IMR-90 (cell line): ENCODE results near the gene SH2B2. TPM values are rescaled to one million over a fixed set of nuclear protein-coding genes. Genes with fewer than 3 reads are reported as not detected.

Source experiments
- ATAC-seq: fragments of 200-7000 bp; cut with Tn5 transposase; 2 replicates; pipeline ENCODE4 v1.9.1; 2020; ENCODE audit warnings: low read depth, mild to moderate bottlenecking, moderate library complexity
- BruUV-seq: library from RNA; stranded (reverse); fragments of 400-500 nt; replicated peaks from 2 replicates; lab custom pipeline; 2021; lab: Mats Ljungman, UMichigan
- CTCF ChIA-PET: fragments of 300-600 bp; formaldehyde crosslinking; extraction: SDS; loops from one replicate; lab custom pipeline; 2021; ENCODE audit warnings: antibody characterized with exemption; lab: Yijun Ruan, JAX
- POLR2A ChIA-PET: fragments of 300-600 bp; sonication (Branson Sonifier 250); formaldehyde crosslinking; loops from one replicate; lab custom pipeline; 2022; ENCODE audit warnings: antibody characterized with exemption; ENCODE audit not compliant: unreplicated experiment; lab: Charles Lee
- DNase-seq: peaks from one replicate; pipeline ENCODE4 v3.0.0; 2013
- H2AFZ ChIP-seq: replicated peaks from 2 replicates; pipeline ENCODE3; 2013; ENCODE audit warnings: low read length, mild to moderate bottlenecking; ENCODE audit not compliant: poor library complexity
- H2AK5ac ChIP-seq: 2 replicates; pipeline ENCODE4 v1.6.1; 2013; ENCODE audit warnings: low read depth, low read length, inconsistent platforms
- H2AK9ac ChIP-seq: replicated peaks from 2 replicates; pipeline ENCODE3; 2013; ENCODE audit warnings: mild to moderate bottlenecking, low read depth, low read length, moderate library complexity; ENCODE audit not compliant: poor library complexity
- H2BK120ac ChIP-seq: 2 replicates; pipeline ENCODE4 v1.6.1; 2013; ENCODE audit warnings: low read depth, low read length, inconsistent platforms
- H2BK15ac ChIP-seq: 3 replicates; pipeline ENCODE4 v1.6.1; 2013; ENCODE audit warnings: low read depth, low read length, inconsistent platforms
- H2BK20ac ChIP-seq: 2 replicates; pipeline ENCODE4 v1.6.1; 2013; ENCODE audit warnings: low read depth, mild to moderate bottlenecking, inconsistent platforms, low read length, moderate library complexity
- H2BK5ac ChIP-seq: 2 replicates; pipeline ENCODE4 v1.6.1; 2013; ENCODE audit warnings: mild to moderate bottlenecking, low read depth, low read length, inconsistent platforms; ENCODE audit not compliant: poor library complexity, severe bottlenecking
- H3K14ac ChIP-seq: replicated peaks from 2 replicates; pipeline ENCODE4 v1.6.1; 2013; ENCODE audit warnings: low read depth, low read length, inconsistent platforms
- H3K18ac ChIP-seq: 2 replicates; pipeline ENCODE4 v1.6.1; 2013; ENCODE audit warnings: low read depth, low read length, control low read depth
- H3K23ac ChIP-seq: 2 replicates; pipeline ENCODE4 v1.6.1; 2013; ENCODE audit warnings: low read depth, low read length, inconsistent platforms
- H3K27ac ChIP-seq: 2 replicates; pipeline ENCODE4 v1.5.1; 2013; ENCODE audit warnings: mild to moderate bottlenecking, control low read depth, low read length; ENCODE audit not compliant: insufficient read depth
- H3K27me3 ChIP-seq: 2 replicates; pipeline ENCODE4 v1.6.1; 2013; ENCODE audit warnings: low read length; ENCODE audit not compliant: control insufficient read depth, insufficient read depth
- H3K36me3 ChIP-seq: 2 replicates; pipeline ENCODE4 v1.6.1; 2013; ENCODE audit warnings: low read length, mixed read lengths; ENCODE audit not compliant: control insufficient read depth, insufficient read depth
- H3K4ac ChIP-seq: 2 replicates; pipeline ENCODE4 v1.6.1; 2013; ENCODE audit warnings: low read depth, low read length, inconsistent platforms
- H3K4me1 ChIP-seq: 2 replicates; pipeline ENCODE4 v1.6.1; 2013; ENCODE audit warnings: low read length, mixed read lengths; ENCODE audit not compliant: control insufficient read depth, insufficient read depth
- H3K4me2 ChIP-seq: 2 replicates; pipeline ENCODE4 v1.6.1; 2013; ENCODE audit warnings: low read depth, mild to moderate bottlenecking, control low read depth, low read length, moderate library complexity
- H3K4me3 ChIP-seq: 2 replicates; pipeline ENCODE4 v1.5.1; 2013; ENCODE audit warnings: low read depth, mild to moderate bottlenecking, control low read depth, low read length, moderate library complexity; ENCODE audit not compliant: insufficient read depth
- H3K56ac ChIP-seq: 2 replicates; pipeline ENCODE4 v1.6.1; 2013; ENCODE audit warnings: low read length, inconsistent platforms; ENCODE audit not compliant: insufficient read depth; ENCODE audit errors: extremely low read depth
- H3K79me1 ChIP-seq, 2 experiments: 2 replicates each; pipeline ENCODE4 v1.6.1; 2013; ENCODE audit warnings: low read length in 2 of 2, inconsistent platforms in 1 of 2, low read depth in 1 of 2
- H3K9ac ChIP-seq: 2 replicates; pipeline ENCODE4 v1.6.1; 2013; ENCODE audit warnings: low read depth, low read length, control low read depth
- H3K9me1 ChIP-seq: 2 replicates; pipeline ENCODE4 v1.6.1; 2013; ENCODE audit warnings: low read length, inconsistent platforms; ENCODE audit not compliant: insufficient read depth
- H3K9me3 ChIP-seq: 2 replicates; pipeline ENCODE4 v1.6.1; 2013; ENCODE audit warnings: low read length; ENCODE audit not compliant: control insufficient read depth, insufficient read depth
- H4K20me1 ChIP-seq: 2 replicates; pipeline ENCODE4 v1.6.1; 2013; ENCODE audit warnings: low read length, inconsistent platforms; ENCODE audit not compliant: insufficient read depth
- H4K5ac ChIP-seq: 2 replicates; pipeline ENCODE4 v1.6.1; 2013; ENCODE audit warnings: mild to moderate bottlenecking, low read depth, low read length, control low read depth
- H4K8ac ChIP-seq, 2 experiments: 2 replicates each; pipeline ENCODE4 v1.6.1; 2013; ENCODE audit warnings: low read depth in 2 of 2, low read length in 2 of 2, control low read depth in 1 of 2, inconsistent platforms in 1 of 2
- H4K91ac ChIP-seq: 2 replicates; pipeline ENCODE4 v1.6.1; 2013; ENCODE audit warnings: low read depth, low read length, inconsistent platforms; ENCODE audit not compliant: insufficient read depth
- BHLHE40 ChIP-seq: fragments of 150-350 bp; IDR thresholded peaks from 2 replicates; pipeline ENCODE4 v1.6.1; 2016; ENCODE audit warnings: mild to moderate bottlenecking, low read depth, low read length
- CHD1 ChIP-seq: IDR thresholded peaks from 2 replicates; pipeline ENCODE4 v1.6.1; 2012; ENCODE audit warnings: low read depth, low read length, improper control_type of control experiment
- CTCF ChIP-seq: conservative IDR thresholded peaks from 2 replicates; pipeline ENCODE4 v1.5.1; 2012; ENCODE audit warnings: mild to moderate bottlenecking, low read depth, low read length, improper control_type of control experiment
- ELK1 ChIP-seq: fragments of 150-350 bp; IDR thresholded peaks from 2 replicates; pipeline ENCODE4 v1.6.1; 2016; ENCODE audit warnings: low read depth, mild to moderate bottlenecking, low read length, moderate library complexity, borderline replicate concordance
- FOS ChIP-seq: fragments of 150-350 bp; IDR thresholded peaks from 2 replicates; pipeline ENCODE4 v1.6.1; 2016; ENCODE audit warnings: low read depth, low read length
- NFE2L2 ChIP-seq: fragments of 150-350 bp; IDR thresholded peaks from 2 replicates; pipeline ENCODE4 v1.6.1; 2016; ENCODE audit warnings: low read depth, mild to moderate bottlenecking, low read length
- RAD21 ChIP-seq: IDR thresholded peaks from 2 replicates; pipeline ENCODE4 v1.6.1; 2012; ENCODE audit warnings: low read length, improper control_type of control experiment
- RCOR1 ChIP-seq: IDR thresholded peaks from 2 replicates; pipeline ENCODE4 v1.6.1; 2012; ENCODE audit warnings: mild to moderate bottlenecking, low read length, improper control_type of control experiment; ENCODE audit not compliant: insufficient replicate concordance
- RFX5 ChIP-seq: IDR thresholded peaks from 2 replicates; pipeline ENCODE4 v1.8.0; 2012; ENCODE audit warnings: low read depth, mild to moderate bottlenecking, low read length, moderate library complexity
- WGBS, 2 experiments: methylation state at CpG; one replicate each; pipeline versions ENCODE4 v1.1.5 to v1.1.7; 2013; ENCODE audit warnings: missing lambda C conversion rate in 2 of 2; ENCODE audit not compliant: insufficient read length in 1 of 2; ENCODE audit errors: extremely low coverage in 2 of 2; 5-methylcytosine and 5-hydroxymethylcytosine counted together
- dilution Hi-C: fragments of 300-500 bp; cut with HindIII; formaldehyde crosslinking; loops from one replicate; pipeline ENCODE4 v1.14.3; 2018; ENCODE audit warnings: low sequenced_read_pairs; ENCODE audit not compliant: unreplicated experiment
- in situ Hi-C: fragments of 300-500 bp; cut with MboI; formaldehyde crosslinking; loops from 3 replicates; pipeline ENCODE4 v1.14.3; 2019; ENCODE audit warnings: low sequenced_read_pairs, inconsistent platforms, mixed read lengths
- intact Hi-C: fragments of 100-400 bp; cut with micrococcal nuclease; formaldehyde crosslinking; loops from 2 replicates; pipeline ENCODE4 v1.10.0; 2022
- polyA plus RNA-seq, 3 experiments: library from polyadenylated mRNA; depleted of rRNA; stranded (reverse); fragments of >200 nt; gene quantifications; 2 replicates each; pipeline ENCODE4 v1.2.3, GENCODE V29; 2012; ENCODE audit warnings: low replicate concordance in 1 of 3
- total RNA-seq: library from RNA; depleted of rRNA; stranded (reverse); fragments of >200 nt; gene quantifications from 2 replicates; pipeline ENCODE4 v1.2.3, GENCODE V29; 2012

SH2B2 gene
- total and polyA plus RNA-seq, 2 of the 4 experiments (the other 2 are of a cell fraction) = 0.36 to 0.99 TPM

- no peak for TF ChIP-seq ELK1
These were observed 6.4 kb downstream of the SH2B2 start (continued) for GRCh38 chr7:102292813-102293798.

- no peaks in the 10 kb centered on the region for H3K79me1 ChIP-seq
- ATAC-seq (no peak), DNase-seq (no peak)
- BruUV-seq = no TSS peak
- H3K23ac ChIP-seq = no peak overlapping the region
- H2AK5ac ChIP-seq = no peak overlapping the region
- H3K4me1 ChIP-seq = no peaks in the 10 kb centered on the region
- no peak overlapping the region for H2AFZ ChIP-seq
- H3K27ac ChIP-seq = no peak overlapping the region
- H3K36me3 ChIP-seq = no peaks in the 10 kb centered on the region
- intact Hi-C loops = no loop called here
- H3K4me3 ChIP-seq = no peak overlapping the region
- CTCF ChIA-PET = no interaction called here
- peaks cover 2% of the 10 kb centered on the region; the same call in 1 of the 2 replicates for H4K20me1 ChIP-seq
- H2BK5ac ChIP-seq = no peak overlapping the region
- H2BK20ac ChIP-seq = no peak overlapping the region
- no peak overlapping the region for H3K18ac ChIP-seq
- H2BK120ac ChIP-seq = no peak overlapping the region
- H4K5ac ChIP-seq = no peak overlapping the region
- no peak overlapping the region for H3K56ac ChIP-seq
- in situ Hi-C loops = no loop called here
- no peak overlapping the region for H4K8ac ChIP-seq
- H3K27me3 ChIP-seq = peaks cover 4% of the 10 kb centered on the region; the same call in 1 of the 2 replicates
- H4K91ac ChIP-seq = no peak overlapping the region
- H3K14ac ChIP-seq = no peak overlapping the region
- WGBS, 2 experiments = no CpG with 5 or more reads among the region's 3 CpGs
- peak overlapping the region; percentile 61 for H2AK9ac ChIP-seq
- H3K4me2 ChIP-seq = no peak overlapping the region
- POLR2A ChIA-PET = no interaction called here
- H3K9me1 ChIP-seq = no peaks in the 10 kb centered on the region
- no peak overlapping the region for H2BK15ac ChIP-seq
- H3K4ac ChIP-seq = no peak overlapping the region
- no peaks in the 10 kb centered on the region for H3K9me3 ChIP-seq
- dilution Hi-C loops = no loop called here
- no peak overlapping the region for H3K9ac ChIP-seq
- TF ChIP-seq RCOR1 (no peak), NFE2L2 (no peak), FOS (no peak), CTCF (no peak), CHD1 (no peak), RFX5 (no peak), ELK1 (no peak), RAD21 (no peak), BHLHE40 (no peak)
These were observed 7.9 kb downstream of the SH2B2 start for GRCh38 chr7:102294589-102294988.
